T-helper 1 cell (primary cell): ENCODE measurements around the gene PTPRQ.
"Not testable (repeated sequence)": the region's sequence is repeated elsewhere in the genome, so short reads cannot be mapped to it uniquely, and the experiment has no call there.

ENCODE experiments used
- DNase-seq, 5 donors: peaks; one replicate each; pipeline ENCODE4 v3.0.0-alpha.2; 2012 to 2020

The PTPRQ gene

DNA sequence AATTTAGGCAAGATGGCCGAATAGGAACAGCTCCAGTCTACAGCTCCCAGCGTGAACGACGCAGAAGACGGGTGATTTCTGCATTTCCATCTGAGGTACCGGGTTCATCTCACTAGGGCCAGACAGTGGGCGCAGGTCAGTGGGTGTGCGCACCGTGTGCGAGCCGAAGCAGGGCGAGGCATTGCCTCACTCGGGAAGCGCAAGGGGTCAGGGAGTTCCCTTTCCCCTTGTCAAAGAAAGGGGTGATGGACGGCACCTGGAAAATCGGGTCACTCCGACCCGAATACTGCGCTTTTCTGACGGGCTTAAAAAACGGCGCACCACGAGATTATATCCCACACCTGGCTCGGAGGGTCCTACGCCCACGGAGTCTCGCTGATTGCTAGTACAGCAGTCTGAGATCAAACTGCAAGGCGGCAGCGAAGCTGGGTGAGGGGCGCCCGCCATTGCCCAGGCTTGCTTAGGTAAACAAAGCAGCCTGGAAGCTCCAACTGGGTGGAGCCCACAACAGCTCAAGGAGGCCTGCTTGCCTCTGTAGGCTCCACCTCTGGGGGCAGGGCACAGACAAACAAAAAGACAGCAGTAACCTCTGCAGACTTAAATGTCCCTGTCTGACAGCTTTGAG is 33.6 kb downstream of the PTPRQ start:
- DNase-seq, result not testable (repeated sequence)

DNA sequence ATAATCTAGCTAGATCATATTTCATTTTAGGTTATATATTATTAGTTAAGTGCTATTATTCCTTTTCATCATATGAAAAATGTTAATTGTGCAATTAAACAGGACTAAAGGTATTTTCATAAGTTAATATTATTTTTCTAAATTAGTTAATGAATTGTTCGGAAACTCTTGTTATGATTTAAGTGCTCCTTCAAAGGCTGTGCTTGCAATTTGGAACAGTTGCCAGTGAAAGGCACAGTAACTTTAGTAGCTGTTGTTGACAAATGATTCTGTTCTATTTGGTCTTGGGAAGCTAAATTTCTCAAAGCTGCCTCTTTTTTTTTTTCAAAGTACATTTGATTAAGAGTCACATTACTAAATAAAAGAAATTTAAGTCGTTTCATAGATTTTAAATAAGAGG is 40.7 kb downstream of the PTPRQ start:
- no peak for DNase-seq

DNA sequence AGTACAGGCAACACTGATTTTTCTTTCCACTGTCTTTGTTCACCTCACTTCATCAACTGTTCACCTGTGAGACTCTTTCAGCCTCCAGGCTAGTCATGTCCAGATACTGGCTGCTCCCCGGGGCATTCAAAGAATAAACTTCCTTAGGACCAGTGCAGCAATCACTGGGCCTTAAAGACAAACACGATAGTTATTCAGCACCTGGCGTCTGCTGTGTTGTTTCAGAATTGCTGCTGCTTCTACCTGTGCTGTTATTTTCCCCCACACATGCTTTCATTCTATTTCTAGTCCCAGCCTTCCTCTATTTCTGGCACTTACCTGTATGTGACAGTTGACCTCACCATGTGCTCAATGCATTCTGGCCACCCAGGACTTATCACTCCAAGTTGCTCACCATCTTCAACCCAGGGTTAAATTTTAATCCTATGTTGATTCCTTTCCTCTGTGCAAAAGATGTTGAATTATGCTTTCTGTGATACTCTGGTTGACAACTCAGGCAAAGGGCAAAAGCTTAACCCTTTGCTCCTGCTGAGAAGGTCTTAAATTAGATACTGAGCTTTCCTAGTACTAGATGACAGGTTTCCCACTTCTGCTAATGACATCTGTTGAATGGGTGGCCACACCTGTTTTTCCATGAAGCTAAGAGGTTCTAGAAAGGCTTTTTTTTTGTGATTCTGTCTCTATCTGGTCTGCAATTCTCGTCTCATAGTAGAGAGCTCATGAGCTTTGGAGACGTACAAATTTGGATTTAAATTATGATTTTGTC is 41.4 kb downstream of the PTPRQ start:
- no peak for DNase-seq

DNA sequence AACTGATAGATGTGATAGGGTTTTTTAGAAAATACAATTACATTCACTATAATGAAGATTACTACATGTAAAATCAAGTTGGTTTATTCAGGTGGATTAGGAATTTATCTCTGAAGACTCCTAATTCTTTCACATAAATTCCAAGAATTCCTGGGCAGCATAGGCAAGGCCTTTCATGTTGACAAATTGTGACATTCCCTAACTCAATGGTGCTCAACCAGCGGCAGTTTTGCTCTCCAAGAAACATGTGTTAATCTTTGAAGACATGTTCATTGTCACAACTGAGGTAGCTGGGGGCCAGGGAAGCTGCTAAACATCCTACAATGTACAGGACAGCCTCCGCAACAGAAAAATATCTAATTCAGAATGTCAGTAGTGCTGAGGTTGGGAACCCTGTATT is 46.3 kb downstream of the PTPRQ start:
- no peak for DNase-seq

DNA sequence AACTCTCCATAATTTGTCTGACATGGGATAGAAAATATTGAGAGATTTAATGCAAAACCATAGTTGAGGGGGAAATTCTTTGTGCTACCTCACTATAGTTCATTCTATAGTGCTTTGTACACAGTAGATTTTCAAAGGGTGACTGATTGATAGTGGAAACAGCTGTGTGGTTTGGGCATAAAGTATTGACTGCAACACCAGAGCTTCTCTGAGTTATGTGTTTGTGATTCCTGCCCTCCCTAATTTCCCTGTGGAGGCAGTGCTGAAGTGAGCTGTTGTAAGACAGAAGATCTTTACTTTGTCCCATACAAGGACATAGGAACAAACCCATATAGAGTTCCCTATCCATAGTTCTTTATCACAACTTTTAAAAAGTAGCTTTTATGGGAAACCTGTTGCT is 47.1 kb downstream of the PTPRQ start:
- DNase-seq, result no peak

DNA sequence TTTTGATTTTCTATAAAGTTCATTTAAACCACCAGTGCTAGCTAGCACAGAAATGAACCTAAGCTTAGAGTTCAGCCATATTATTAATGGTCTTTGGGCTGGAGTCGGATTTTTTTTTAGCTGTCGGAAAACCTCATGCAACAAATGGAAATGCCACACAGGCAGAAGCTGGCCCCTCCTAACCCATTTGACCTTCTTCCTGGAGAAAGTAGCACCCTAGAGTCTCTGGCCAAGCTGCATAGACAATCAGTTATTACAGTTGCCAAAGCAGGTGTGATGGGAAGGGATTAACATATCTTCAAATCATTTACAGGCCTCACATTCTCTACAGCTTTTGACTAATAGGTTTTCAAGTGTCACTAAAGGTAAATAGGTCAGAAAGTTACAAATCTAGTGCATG is 49.4 kb downstream of the PTPRQ start:
- no peak for DNase-seq

DNA sequence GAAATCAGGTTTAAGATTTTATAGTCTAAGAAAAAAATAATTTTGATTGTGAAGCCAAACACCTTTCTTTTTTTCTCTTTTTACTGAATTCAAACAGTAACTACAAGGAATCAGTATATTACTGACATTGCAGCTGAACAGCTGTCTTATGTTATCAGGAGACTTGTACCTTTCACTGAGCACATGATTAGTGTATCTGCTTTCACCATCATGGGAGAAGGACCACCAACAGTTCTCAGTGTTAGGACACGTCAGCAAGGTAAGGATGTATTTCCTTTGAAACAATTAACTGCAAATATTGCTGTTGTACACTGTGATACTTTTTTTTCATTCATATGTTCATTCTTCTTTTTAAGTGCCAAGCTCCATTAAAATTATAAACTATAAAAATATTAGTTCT is 50.8 kb downstream of the PTPRQ start:
- no peak for DNase-seq

DNA sequence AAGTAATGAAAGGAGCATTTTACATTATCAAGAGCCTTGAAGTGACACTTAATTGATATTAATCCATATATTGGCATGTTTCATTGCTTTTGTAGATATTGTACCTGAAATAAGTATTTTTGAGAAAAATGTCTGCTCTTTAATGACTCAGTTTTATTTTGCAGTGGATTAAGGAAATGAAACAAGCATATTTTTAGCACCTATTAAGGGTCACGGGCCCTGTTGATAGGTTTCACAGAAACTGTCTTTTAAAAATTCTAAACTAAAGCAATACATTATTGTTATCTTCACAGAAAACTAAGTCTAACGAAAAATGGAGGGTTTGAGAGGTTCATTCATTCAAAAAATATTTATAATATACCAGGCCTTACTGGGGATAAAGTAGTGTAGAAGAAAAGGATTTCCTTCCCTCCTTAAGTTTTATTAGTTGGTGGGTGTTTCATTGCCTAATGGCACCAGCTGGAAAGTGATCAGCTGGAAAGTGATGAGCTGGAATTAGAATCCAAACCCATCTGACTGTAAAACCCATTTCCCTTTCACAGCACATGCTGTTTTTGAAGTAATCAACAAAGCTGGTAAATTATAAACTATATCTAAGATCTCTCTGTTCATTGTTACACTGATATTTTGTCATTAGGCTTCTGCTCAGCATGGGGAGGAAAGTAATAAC is 54.2 kb downstream of the PTPRQ start:
- no peak for DNase-seq

DNA sequence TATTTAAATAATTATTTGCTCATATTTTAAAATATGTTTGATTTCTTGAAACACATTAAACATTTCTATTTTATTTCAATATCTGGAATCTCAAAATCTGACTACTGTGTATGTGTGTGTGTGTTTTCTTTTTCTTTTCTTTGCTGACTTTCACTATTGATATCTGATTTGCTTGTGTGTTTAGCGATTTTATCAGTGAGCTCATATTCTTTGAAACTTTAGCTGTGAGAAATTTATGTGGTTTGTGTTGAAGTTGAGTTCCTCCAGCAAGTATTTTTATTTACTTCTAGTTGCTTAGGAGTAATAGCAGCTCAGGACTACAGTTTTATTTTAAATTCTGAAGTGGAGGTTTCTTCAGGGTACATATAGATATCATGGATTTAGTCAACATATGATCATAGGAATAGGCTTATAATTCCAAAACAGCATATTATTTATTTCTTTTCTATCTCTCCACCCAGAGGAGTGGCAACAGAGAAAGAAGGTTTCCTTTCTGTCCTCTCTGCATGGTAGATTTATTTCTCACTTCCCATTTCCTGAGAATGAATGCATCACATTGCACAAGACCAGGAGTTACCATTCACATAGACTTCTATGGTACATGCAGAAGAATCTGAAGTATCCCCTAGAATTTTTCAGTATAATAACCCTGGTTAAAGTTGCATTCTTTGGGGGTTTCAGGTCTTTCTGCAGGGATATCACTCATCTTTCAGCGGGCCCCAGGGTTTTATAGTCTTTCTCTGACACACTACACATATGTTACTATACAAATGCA is 60.5 kb downstream of the PTPRQ start:
- no peak for DNase-seq

DNA sequence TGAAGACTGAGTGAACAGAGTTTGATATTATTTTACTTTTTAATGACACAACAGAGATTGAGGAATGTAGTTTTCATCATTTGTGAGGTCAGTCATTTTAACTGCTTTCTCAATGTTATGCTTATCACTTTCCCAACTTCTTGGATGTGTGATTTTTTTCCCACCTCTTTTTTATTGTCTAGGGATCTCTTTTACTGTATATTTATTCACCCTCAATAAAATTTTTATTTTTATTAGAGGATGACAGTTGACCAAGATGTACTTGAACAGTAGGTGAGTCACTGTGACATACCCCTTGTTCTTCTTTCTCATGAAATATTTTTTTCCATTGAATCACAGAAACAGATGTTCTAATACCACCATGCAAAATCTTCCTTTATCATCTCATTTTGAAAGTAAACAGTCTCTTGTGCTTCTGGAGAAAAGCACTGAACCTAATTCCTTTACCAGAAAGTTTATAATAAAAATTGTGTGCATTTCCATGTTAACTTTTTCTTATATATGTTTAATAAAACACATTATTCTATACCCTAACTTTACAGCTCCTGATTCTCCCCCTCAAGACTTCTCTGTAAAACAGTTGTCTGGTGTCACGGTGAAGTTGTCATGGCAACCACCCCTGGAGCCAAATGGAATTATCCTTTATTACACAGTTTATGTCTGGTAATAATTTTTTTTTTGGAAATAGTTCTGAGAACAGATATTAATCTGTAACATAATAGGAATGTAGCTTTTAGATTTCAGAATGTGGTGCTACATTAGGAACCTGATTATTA is 65.9 kb downstream of the PTPRQ start:
- no peak for DNase-seq

DNA sequence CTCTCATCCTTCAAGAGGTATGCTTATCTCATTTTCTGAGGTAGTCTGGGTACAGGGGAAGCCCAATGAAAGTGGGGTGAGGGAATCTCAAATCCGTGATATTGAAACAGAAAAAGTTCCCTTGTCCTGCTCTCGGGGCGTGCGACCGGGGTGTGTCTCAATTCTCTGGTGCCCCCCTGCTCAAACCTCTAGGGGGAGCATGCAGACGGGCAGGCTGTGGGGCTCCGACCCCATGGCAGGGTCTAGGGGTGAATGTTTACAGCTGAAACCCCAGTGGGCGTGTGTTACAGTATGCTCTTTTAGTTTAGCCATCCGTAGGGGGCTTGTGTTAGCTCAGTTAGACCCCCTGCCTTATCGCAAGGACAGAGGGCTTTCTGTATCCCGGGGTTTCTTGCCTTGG is 68.7 kb downstream of the PTPRQ start:
- no peak for DNase-seq

DNA sequence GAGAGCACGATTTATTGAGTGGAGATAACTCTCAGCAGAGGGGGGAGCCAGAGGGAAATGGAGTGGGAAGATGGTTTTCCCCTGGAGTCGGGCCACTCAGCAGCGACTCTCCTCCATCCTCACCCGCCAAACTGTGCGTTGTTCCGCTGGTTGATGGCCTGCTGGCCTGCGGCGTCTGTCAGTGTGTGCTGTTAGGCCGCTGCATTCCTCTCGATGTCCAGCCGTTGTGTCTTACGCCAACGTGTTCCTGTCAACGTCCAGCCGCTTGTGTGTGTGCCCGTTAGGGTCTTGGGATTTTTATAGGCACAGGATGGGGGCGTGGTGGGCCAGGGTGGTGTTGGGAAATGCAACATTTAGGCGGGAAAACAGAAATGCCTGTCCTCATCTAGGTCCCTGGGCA is 69.2 kb downstream of the PTPRQ start:
- no peak for DNase-seq

DNA sequence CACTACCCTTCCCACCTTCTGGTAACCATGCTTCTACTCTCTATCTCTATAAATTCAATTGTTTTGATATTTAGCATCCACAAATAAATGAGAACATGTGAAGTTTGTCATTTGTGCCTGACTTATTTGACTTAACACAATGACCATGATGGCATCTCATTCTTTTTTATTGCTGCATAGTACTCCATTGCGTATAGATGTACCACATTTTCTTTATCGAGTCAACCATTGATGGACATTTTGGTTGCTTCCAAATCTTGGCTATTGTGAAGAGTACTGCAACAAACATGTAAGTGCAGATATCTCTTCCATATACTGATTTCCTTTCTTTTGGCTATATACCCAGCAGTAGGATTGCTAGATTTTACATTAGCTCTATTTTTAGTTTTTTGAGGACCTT is 73.6 kb downstream of the PTPRQ start:
- no peak for DNase-seq

DNA sequence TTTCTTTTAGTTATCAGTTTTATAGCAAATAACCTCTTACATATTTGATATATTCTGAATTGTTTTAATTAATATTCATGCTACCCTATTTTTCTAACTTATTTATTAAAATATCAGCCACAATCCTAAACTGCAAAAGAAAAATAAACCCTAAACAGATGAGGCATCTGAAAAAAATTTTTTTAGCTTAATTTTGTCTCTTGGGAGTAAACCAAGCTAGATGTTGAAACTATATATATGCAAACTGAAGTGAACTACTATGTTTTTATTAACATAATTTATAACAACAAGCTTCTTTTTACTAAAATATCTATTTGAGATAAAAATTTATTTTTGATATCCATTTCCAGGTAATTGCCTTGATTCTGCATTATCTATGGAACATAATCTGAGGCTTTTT is 87.6 kb downstream of the PTPRQ start:
- no peak for DNase-seq

DNA sequence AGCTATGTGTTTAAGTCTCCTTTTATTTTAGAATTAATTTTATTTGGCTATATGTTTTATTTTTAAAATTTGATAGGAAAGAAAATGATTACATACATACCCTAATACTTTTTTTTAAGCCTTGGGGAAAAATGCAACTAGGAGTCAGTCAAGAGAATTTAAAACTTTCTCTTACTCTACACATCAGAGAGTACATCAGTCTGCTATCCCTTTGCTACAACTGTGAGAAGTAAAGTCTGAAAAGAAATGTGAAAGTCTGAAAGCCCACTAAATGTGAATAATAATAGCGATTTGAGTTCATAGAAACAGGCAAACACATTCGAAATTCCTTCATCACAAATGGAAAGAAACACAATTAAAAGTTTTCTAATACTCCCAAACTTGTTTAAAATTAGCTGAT is 95.0 kb downstream of the PTPRQ start:
- DNase-seq, result no peak

DNA sequence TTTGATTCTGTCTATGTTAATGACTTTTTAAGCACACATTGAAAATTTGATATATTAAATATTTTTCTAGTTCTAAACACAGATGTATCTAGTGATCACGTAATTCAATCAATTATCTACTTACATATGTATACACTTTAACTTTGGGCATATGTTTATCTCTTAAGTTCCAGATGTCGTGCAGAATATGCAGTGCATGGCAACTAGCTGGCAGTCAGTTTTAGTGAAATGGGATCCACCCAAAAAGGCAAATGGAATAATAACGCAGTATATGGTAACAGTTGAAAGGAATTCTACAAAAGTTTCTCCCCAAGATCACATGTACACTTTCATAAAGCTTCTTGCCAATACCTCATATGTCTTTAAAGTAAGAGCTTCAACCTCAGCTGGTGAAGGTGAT is 105.3 kb downstream of the PTPRQ start:
- no peak for DNase-seq

DNA sequence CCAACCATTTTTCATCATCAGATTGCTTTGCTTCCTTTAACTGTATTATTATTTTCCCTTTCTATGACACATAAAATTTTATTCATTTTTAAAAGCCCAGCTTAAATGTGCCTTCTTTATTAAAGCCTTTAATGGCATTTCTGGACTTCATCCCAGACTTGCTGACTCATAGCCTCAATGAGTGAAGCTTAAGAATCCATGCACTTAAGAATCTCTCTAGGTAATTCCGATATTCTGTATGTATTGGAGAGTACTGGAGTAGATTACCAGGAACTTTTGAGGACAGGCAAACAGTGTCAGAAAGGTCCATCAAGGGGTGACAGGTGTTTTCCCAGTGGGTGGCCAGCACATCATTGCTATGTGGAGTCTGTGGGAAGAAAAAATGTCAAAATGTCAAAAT is 107.9 kb downstream of the PTPRQ start:
- no peak for DNase-seq

DNA sequence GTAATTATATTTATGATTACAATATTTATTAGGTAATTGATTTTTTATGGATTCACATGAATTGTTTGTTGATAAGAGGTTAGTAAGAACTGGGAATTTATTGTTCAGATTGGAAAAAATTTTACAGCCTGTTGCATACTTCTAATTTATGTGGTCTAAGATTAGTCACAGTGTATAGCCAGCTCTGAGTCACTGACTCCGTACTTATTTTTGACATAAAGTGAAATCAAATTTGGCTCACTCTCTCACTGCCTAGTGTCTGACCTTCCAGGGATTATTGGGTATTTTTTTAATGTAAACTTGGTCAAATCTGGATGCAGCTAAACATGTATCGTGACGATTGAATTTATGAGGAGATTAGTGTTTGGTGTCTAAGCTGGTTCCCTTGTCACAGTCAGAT is 109.3 kb downstream of the PTPRQ start:
- no peak for DNase-seq

DNA sequence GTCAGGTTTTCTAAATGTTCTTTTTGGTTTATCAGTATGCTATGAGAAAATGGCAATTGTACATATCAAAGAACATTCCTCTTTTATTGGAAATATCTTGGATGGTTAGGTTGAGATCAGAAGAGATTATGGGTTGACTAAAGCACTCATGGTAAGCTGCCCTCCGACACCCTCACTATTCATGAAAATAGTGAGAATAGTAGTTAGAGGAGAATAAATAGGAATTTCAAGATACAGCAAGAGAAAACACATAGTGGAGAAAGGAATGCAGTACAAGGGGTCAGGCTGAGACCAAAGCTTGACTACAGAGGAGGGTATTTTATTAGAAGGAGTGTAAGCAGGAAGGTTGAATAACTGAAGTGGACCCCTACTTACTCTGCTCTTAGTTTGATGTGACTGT is 112.5 kb downstream of the PTPRQ start:
- DNase-seq, result no peak

DNA sequence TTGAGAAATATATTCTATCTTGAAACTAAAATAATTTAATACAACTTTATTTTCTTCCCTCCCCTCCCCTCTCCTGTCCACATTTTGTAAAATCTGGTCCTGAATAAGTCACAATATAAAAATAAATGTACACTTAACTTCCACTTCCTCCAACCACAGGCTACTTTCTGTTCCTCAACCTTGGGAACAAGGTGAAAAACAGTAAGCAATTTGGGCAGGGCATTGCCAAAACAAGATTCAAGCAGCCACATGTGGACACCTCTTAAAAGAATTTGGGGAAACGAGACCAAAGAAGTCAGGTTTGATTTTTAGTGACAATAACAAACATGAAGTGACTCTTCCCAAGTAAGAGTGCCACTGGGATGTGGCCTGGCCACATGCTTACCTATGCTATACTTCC is 115.7 kb downstream of the PTPRQ start:
- DNase-seq, result no peak

DNA sequence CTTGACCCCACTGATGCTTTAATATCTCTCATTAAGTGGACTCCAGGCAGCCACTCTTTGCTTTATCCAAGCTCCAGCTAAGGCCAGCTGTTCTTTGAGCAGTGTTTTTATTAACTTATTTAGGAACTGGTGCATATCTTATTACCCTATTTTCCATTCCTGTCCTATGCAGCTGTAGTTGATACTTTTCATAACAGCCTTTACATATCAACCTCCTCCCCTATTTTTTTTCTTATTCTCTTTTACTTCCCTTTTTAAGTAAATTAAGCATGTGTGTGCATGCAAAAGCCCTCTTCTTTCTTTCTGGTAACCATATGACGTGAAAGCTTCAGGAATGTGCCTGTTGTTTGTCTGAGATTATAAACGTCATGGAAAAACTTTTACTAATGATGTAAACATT is 121.2 kb downstream of the PTPRQ start:
- no peak for DNase-seq

DNA sequence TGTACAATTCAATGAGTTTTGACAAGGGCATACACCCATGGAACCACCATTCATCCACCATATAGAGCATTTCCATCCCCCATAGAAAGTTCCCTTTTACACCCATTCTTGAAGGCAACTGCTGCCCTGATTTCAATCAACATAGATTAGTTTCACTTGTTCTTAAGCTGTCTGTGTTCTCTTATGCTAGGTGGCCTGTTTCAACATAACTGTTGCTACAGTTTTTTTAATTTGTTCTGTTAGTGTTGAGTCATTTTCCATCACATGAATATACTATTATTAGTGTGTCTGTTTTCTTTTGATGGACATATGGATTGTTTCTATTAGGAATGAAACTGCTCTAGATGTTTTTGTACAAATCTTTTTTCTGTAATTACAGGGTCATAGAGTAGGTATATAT is 123.4 kb downstream of the PTPRQ start:
- no peak for DNase-seq
